Uterus (tissue), 4 donors: Measurements from ENCODE around the gene DRC7. TPM values are rescaled to one million over a fixed set of nuclear protein-coding genes. Genes with fewer than 3 reads are reported as not detected.
A peak's percentile ranks its signal among the peaks of the same experiment; 100 is the strongest.
"Not testable (repeated sequence)": the region's sequence is repeated elsewhere in the genome, so short reads cannot be mapped to it uniquely, and the experiment has no call there.

Source experiments
- DNase-seq, 2 donors: peaks; one replicate each; pipeline ENCODE4 v3.0.0-alpha.2; 2019 to 2020
- H3K27ac ChIP-seq, 2 donors: fragments of 200-600 bp; sonication (generic); 1 replicate in 1 of 2; 2 replicates in 1 of 2; pipeline ENCODE4 v1.5.1; 2016 to 2018
- H3K27me3 ChIP-seq, 2 donors: fragments of 200-600 bp; sonication (generic); one replicate each; pipeline ENCODE4 v1.5.1; 2018 to 2019; ENCODE audit warnings: control low read depth in 1 of 2
- H3K36me3 ChIP-seq, 2 donors: fragments of 200-600 bp; sonication (generic); one replicate each; pipeline ENCODE4 v1.5.1; 2019; ENCODE audit warnings: control low read depth in 1 of 2
- H3K4me1 ChIP-seq, 2 donors: fragments of 200-600 bp; sonication (generic); one replicate each; pipeline ENCODE4 v1.5.1; 2018 to 2019; ENCODE audit warnings: control low read depth in 1 of 2
- H3K4me3 ChIP-seq, 2 donors: fragments of 200-600 bp; sonication (generic); 1 replicate in 1 of 2; 2 replicates in 1 of 2; pipeline ENCODE4 v1.5.1; 2018 to 2019; ENCODE audit warnings: mild to moderate bottlenecking in 1 of 2
- H3K9me3 ChIP-seq, 2 donors: fragments of 200-600 bp; sonication (generic); one replicate each; pipeline ENCODE4 v1.5.1; 2019; ENCODE audit warnings: control low read depth in 1 of 2
- POLR2A ChIP-seq, 2 donors: fragments of 450-650 bp; IDR thresholded peaks; one replicate each; pipeline ENCODE4 v1.6.1; 2016; ENCODE audit warnings: antibody characterized with exemption in 2 of 2, mild to moderate bottlenecking in 1 of 2, moderate library complexity in 1 of 2
- intact Hi-C: fragments of 100-400 bp; cut with DNase I; formaldehyde crosslinking; loops from one replicate; pipeline ENCODE4 v1.15.1; 2023; ENCODE audit warnings: low total_unique reads
- total RNA-seq, 4 donors: library from RNA; depleted of rRNA in 3 of 4; stranded (reverse); fragments of >200 nt in 3 of 4; gene quantifications; one replicate each; pipeline versions ENCODE4 v1.1.0 to v1.2.4, GENCODE V29; 2014 to 2023
- TF ChIP-seq, protein P1 (sequence below), 4 experiments: fragments of 200-600 bp in 2 of 4; fragments of 450-650 bp in 2 of 4; sonication (generic) in 2 of 4; IDR thresholded peaks; one replicate each; pipeline ENCODE4 v1.5.1; 2016 to 2019; ENCODE audit warnings: antibody characterized with exemption in 4 of 4, mild to moderate bottlenecking in 2 of 4, moderate library complexity in 1 of 4
- donor health status: DM: yes; HTN: yes; CAD: no.

The DRC7 gene
- total RNA-seq, 4 donors from 2014 or later = 0.18 to 5.4 TPM; not detected in 2

DNA sequence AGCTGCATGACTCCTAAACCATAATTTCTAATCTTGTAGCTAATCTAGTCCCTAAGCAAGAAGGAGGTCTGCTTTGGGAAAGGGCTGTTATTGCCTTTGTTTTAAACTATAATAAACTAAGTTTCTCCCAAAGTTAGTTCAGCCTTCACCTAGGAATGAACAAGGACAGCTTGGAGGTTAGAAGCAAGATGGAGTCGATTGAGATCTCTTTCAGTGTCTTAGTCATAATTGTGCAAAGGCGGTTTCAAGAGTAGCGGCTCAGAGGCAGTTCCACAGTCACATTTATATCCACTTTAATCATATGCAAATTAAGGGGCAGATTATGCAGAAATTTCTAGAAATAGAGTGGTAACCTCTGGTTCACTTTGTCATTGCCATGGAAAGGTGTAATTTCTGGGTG lies 17.4 kb downstream of the DRC7 start:
- H3K4me3 ChIP-seq = no peak overlapping the region
- TF ChIP-seq, protein P1, sequence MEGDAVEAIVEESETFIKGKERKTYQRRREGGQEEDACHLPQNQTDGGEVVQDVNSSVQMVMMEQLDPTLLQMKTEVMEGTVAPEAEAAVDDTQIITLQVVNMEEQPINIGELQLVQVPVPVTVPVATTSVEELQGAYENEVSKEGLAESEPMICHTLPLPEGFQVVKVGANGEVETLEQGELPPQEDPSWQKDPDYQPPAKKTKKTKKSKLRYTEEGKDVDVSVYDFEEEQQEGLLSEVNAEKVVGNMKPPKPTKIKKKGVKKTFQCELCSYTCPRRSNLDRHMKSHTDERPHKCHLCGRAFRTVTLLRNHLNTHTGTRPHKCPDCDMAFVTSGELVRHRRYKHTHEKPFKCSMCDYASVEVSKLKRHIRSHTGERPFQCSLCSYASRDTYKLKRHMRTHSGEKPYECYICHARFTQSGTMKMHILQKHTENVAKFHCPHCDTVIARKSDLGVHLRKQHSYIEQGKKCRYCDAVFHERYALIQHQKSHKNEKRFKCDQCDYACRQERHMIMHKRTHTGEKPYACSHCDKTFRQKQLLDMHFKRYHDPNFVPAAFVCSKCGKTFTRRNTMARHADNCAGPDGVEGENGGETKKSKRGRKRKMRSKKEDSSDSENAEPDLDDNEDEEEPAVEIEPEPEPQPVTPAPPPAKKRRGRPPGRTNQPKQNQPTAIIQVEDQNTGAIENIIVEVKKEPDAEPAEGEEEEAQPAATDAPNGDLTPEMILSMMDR (IDR thresholded peaks at IDR 0.05) = no peak
- TF ChIP-seq POLR2A (IDR thresholded peaks at IDR 0.05) = no peak
- no peak for DNase-seq
- intact Hi-C loops = no loop called here
- no peak overlapping the region for H3K27ac ChIP-seq
- H3K27me3 ChIP-seq = no peaks in the 10 kb centered on the region
- H3K4me1 ChIP-seq = no peaks in the 10 kb centered on the region
- no peaks in the 10 kb centered on the region for H3K36me3 ChIP-seq
- no peaks in the 10 kb centered on the region for H3K9me3 ChIP-seq

DNA sequence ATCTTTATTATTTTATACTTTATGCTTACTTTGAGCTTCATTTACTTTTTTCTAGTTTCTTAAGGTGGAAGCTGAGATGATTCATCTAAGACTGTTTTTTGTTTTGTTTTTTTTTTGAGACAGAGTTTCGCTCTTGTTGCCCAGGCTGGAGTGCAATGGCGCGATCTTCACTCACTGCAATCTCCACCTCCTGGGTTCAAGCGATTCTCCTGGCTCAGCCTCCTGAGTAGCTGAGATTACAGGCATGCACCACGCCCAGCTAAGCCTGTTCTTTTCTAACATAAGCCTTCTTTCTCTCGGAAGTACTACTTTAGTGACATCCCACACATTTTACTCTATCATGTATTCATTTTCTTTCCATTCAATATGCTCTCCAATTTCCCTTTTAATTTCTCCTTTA lies 18.0 kb downstream of the DRC7 start:
- DNase-seq, H3K4me3 ChIP-seq, H3K27me3 ChIP-seq, H3K36me3 ChIP-seq, intact Hi-C loops, H3K9me3 ChIP-seq, H3K4me1 ChIP-seq, H3K27ac ChIP-seq: not testable (repeated sequence)

DNA sequence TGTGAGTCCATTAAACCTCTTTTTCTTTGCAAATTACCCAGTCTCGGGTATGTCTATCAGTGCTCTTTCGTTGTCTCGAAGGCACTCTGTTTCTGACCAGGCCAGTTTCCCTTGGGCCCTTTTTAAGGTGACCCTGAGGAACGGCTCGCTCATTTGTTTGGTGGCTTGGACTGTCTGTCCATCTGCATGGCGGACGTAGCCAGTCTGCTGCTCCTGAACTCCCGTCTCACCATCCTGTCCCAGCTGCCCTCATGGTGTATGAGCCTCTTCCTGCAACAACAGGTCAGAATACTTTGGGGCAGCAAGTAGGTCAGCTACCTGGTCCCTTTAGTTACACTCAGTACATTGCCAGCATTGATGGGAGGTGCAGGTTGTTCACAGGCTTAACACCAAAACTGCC lies 19.0 kb downstream of the DRC7 start:
- no peak overlapping the region for H3K4me3 ChIP-seq
- intact Hi-C loops = no loop called here
- no peak overlapping the region for H3K27ac ChIP-seq
- no peaks in the 10 kb centered on the region for H3K27me3 ChIP-seq
- no peaks in the 10 kb centered on the region for H3K9me3 ChIP-seq
- no peaks in the 10 kb centered on the region for H3K36me3 ChIP-seq
- no peaks in the 10 kb centered on the region for H3K4me1 ChIP-seq
- no peak for DNase-seq
- TF ChIP-seq, protein P1 (IDR thresholded peaks at IDR 0.05) = no peak
- TF ChIP-seq POLR2A (IDR thresholded peaks at IDR 0.05) = no peak

DNA sequence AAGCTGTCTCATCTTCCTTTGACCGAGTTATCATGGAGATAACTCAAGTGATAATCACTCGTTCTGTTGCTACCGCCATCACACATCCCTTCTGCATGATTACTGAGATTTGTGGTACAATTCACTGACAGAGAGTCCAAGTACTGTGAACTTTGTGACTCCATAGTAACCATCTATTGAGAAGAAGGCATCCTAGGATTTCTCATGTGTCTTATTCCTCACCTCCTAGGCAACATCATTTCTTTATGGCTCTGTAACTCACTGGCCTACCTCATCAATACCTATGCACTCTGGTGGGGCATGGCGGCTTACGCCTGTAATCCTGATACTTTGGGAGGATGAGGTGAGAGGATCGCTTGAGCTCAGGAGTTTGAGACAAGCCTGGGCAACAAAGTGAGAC lies 19.4 kb downstream of the DRC7 start:
- intact Hi-C loops = no loop called here
- H3K4me3 ChIP-seq = no peak overlapping the region
- no peaks in the 10 kb centered on the region for H3K4me1 ChIP-seq
- DNase-seq = no peak
- TF ChIP-seq POLR2A (IDR thresholded peaks at IDR 0.05) = no peak
- TF ChIP-seq, protein P1 (IDR thresholded peaks at IDR 0.05) = no peak
- H3K9me3 ChIP-seq = no peaks in the 10 kb centered on the region
- H3K36me3 ChIP-seq = no peaks in the 10 kb centered on the region
- no peaks in the 10 kb centered on the region for H3K27me3 ChIP-seq
- no peak overlapping the region for H3K27ac ChIP-seq

DNA sequence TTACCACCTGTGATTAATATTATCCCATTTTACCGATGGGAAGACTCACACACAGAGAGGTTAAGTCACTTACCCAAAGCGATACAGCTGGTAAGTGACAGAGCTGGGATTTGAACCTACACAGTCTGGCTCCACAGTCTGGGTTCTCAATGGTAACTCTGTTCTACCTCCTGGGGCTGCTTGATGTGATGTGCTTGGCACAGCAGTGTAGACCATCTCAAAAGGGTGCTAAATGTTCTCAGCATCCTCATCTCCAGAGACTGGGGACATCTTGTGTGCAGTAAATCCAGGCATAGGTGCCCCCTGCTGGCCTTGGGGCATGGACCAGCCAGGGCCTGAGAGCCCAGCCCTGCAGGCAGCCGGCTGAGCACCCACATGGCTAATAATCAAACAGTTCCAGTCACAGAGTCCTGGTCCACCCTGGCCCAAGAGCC lies 25.6 kb downstream of the DRC7 start:
- Histone ChIP-seq H3K4me3 (no peak overlapping the region), H3K27me3 (no peaks in the 10 kb centered on the region), H3K27ac (no peak overlapping the region), H3K36me3 (no peaks in the 10 kb centered on the region), H3K4me1 (no peaks in the 10 kb centered on the region), H3K9me3 (no peaks in the 10 kb centered on the region)
- intact Hi-C loops = no loop called here
- no peak for DNase-seq
- TF ChIP-seq POLR2A (IDR thresholded peaks at IDR 0.05) = no peak
- TF ChIP-seq, protein P1 (IDR thresholded peaks at IDR 0.05) = peak in 3 of 4 experiments; percentile 14 to 50 (median 39)
